Sigmoid colon (tissue), 7 donors: ENCODE data around the gene DAGLA. TPM values are rescaled to one million over a fixed set of nuclear protein-coding genes. Genes with fewer than 3 reads are reported as not detected.

Source experiments
- DNase-seq: peaks from one replicate; pipeline ENCODE4 v3.0.0-alpha.2; 2019
- H3K27ac ChIP-seq, 4 donors: fragments of 200-600 bp; sonication (generic); one replicate each; pipeline ENCODE4 v1.5.1; 2016 to 2019; ENCODE audit warnings: mild to moderate bottlenecking in 1 of 4
- H3K27me3 ChIP-seq, 3 donors: fragments of 200-600 bp; sonication (generic); one replicate each; pipeline ENCODE4 v1.5.1; 2019; ENCODE audit warnings: mild to moderate bottlenecking in 1 of 3
- H3K36me3 ChIP-seq, 4 donors: fragments of 200-600 bp; sonication (generic); one replicate each; pipeline ENCODE4 v1.5.1; 2016 to 2019
- H3K4me1 ChIP-seq, 4 donors: fragments of 200-600 bp; sonication (generic); one replicate each; pipeline ENCODE4 v1.5.1; 2017 to 2019
- H3K4me3 ChIP-seq, 4 donors: fragments of 200-600 bp; sonication (generic); one replicate each; pipeline ENCODE4 v1.5.1; 2017 to 2019; ENCODE audit warnings: mild to moderate bottlenecking in 2 of 4, moderate library complexity in 1 of 4
- H3K9me3 ChIP-seq, 4 donors: fragments of 200-600 bp in 3 of 4; sonication (generic) in 3 of 4; one replicate each; pipeline versions ENCODE4 v1.5.1 to v1.6.1; 2013 to 2019
- EP300 ChIP-seq, 4 donors: sonication (generic); formaldehyde crosslinking; IDR thresholded peaks; one replicate each; pipeline ENCODE4 v1.6.1; 2017; ENCODE audit warnings: antibody characterized with exemption in 4 of 4
- POLR2A ChIP-seq, 2 donors: fragments of 450-650 bp; IDR thresholded peaks; one replicate each; pipeline ENCODE4 v1.6.1; 2016; ENCODE audit warnings: antibody characterized with exemption in 2 of 2, mild to moderate bottlenecking in 2 of 2, moderate library complexity in 2 of 2
- POLR2AphosphoS5 ChIP-seq, 4 donors: sonication (generic); formaldehyde crosslinking; IDR thresholded peaks; one replicate each; pipeline ENCODE4 v1.6.1; 2017; ENCODE audit warnings: antibody characterized with exemption in 4 of 4
- WGBS, 2 donors: extraction: QIAGEN DNeasy Blood & Tissue Kit; methylation state at CpG; one replicate each; pipeline ENCODE4 v1.1.7; 2013; 5-methylcytosine and 5-hydroxymethylcytosine counted together
- intact Hi-C: fragments of 100-400 bp; cut with DNase I; formaldehyde crosslinking; loops from one replicate; pipeline ENCODE4 v1.15.1; 2023
- polyA plus RNA-seq, 3 donors: library from polyadenylated mRNA; stranded (reverse); fragments of 200-250 nt; gene quantifications; one replicate each; pipeline ENCODE4 v1.2.3, GENCODE V29; 2013
- total RNA-seq, 4 donors: library from RNA; depleted of rRNA; stranded (reverse); fragments of >200 nt; gene quantifications; one replicate each; pipeline ENCODE4 v1.1.0, GENCODE V29; 2016
- TF ChIP-seq, protein P1 (sequence below), 4 experiments: fragments of 450-650 bp in 3 of 4; fragments of 200-600 bp in 1 of 4; IDR thresholded peaks; one replicate each; pipeline ENCODE4 v1.5.1; 2016 to 2019; ENCODE audit warnings: antibody characterized with exemption in 4 of 4, mild to moderate bottlenecking in 3 of 4, moderate library complexity in 2 of 4
- donor health status: healthy with polysubstance abuse.
- donor health status: Bipolar disorder and iron deficiency.
- donor health status: healthy.

Gene DAGLA
- total and polyA plus RNA-seq, 7 donors: 1.8 to 6.2 (median 2.1) TPM

GRCh38 chr11:61762798-61763197 is 82.6 kb downstream of the DAGLA start:
- Histone ChIP-seq H3K4me1 (no peaks in the 10 kb centered on the region), H3K27me3 (peaks cover 0 to 27% (median 0%) of the 10 kb centered on the region in 3 donors), H3K27ac (no peak overlapping the region), H3K36me3 (no peaks in the 10 kb centered on the region), H3K4me3 (no peak overlapping the region), H3K9me3 (no peaks in the 10 kb centered on the region)
- WGBS, 2 donors: 54 to 81% methylated on average over 15 of the region's 15 CpGs
- intact Hi-C loops: no loop called here
- no peak for DNase-seq
- TF ChIP-seq POLR2AphosphoS5 (IDR thresholded peaks at IDR 0.05): no peak
- TF ChIP-seq, protein P1, sequence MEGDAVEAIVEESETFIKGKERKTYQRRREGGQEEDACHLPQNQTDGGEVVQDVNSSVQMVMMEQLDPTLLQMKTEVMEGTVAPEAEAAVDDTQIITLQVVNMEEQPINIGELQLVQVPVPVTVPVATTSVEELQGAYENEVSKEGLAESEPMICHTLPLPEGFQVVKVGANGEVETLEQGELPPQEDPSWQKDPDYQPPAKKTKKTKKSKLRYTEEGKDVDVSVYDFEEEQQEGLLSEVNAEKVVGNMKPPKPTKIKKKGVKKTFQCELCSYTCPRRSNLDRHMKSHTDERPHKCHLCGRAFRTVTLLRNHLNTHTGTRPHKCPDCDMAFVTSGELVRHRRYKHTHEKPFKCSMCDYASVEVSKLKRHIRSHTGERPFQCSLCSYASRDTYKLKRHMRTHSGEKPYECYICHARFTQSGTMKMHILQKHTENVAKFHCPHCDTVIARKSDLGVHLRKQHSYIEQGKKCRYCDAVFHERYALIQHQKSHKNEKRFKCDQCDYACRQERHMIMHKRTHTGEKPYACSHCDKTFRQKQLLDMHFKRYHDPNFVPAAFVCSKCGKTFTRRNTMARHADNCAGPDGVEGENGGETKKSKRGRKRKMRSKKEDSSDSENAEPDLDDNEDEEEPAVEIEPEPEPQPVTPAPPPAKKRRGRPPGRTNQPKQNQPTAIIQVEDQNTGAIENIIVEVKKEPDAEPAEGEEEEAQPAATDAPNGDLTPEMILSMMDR (IDR thresholded peaks at IDR 0.05): no peak
- TF ChIP-seq POLR2A (IDR thresholded peaks at IDR 0.05): no peak
- no peak for TF ChIP-seq EP300 (IDR thresholded peaks at IDR 0.05)

- Histone ChIP-seq H3K27me3 (peaks cover 0 to 31% (median 0%) of the 10 kb centered on the region in 3 donors), H3K4me1 (no peaks in the 10 kb centered on the region), H3K36me3 (no peaks in the 10 kb centered on the region), H3K27ac (no peak overlapping the region), H3K4me3 (no peak overlapping the region), H3K9me3 (no peaks in the 10 kb centered on the region)
- TF ChIP-seq POLR2A (IDR thresholded peaks at IDR 0.05) (no peak), EP300 (IDR thresholded peaks at IDR 0.05) (no peak), POLR2AphosphoS5 (IDR thresholded peaks at IDR 0.05) (no peak)
- TF ChIP-seq, protein P1 (IDR thresholded peaks at IDR 0.05): no peak
- 81 to 85% methylated on average over 23 of the region's 23 CpGs for WGBS, 2 donors
- DNase-seq: no peak
- intact Hi-C loops: no loop called here
These were observed 83.9 kb downstream of the DAGLA start for GRCh38 chr11:61763930-61764605.

DNA sequence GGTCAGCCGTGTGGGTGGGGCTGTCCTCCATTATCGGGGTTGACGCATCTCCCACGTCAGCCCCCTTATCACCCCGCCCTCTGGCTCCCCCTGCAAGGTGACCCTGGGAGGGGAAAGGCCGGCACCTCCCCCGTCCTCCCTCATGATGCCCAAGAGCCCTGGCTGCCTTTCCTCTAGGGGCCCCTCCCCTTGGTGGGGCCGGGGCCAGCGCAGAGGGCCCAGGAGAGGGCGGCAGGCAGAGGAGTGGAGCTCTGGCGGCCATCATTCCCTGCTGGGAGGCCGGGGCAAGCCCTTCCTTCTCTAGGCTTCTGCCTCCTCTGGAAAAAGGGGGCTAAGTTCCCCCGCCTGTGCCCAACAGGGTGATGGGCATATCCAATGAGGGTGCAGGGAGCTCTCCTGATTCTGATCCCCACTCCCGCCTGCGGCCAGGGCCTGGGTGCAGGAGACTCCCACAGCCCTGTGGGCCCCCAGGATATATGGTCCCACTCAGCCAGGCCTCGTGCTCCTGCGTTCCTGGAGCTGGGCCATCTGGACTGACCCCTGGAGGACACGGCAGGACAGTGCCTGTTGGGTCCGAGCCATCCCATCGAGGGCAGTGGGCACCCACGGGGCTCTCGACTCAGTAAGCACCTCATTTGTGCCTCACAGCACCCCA is 84.5 kb downstream of the DAGLA start:
- no peaks in the 10 kb centered on the region for H3K9me3 ChIP-seq
- DNase-seq: no peak
- H3K4me3 ChIP-seq: no peak overlapping the region
- H3K27me3 ChIP-seq: peaks cover 0 to 38% (median 0%) of the 10 kb centered on the region in 3 donors
- TF ChIP-seq POLR2A (IDR thresholded peaks at IDR 0.05) (no peak), POLR2AphosphoS5 (IDR thresholded peaks at IDR 0.05) (no peak), EP300 (IDR thresholded peaks at IDR 0.05) (no peak)
- TF ChIP-seq, protein P1 (IDR thresholded peaks at IDR 0.05): no peak
- WGBS, 2 donors: 76 to 77% methylated on average over 22 of the region's 22 CpGs
- intact Hi-C loops: no loop called here
- no peaks in the 10 kb centered on the region for H3K4me1 ChIP-seq
- no peak overlapping the region for H3K27ac ChIP-seq
- H3K36me3 ChIP-seq: no peaks in the 10 kb centered on the region

- peaks cover 0 to 38% (median 0%) of the 10 kb centered on the region in 3 donors for H3K27me3 ChIP-seq
These were observed 85.5 kb downstream of the DAGLA start for GRCh38 chr11:61765550-61766253.

More at GRCh38 chr11:61765550-61766253, 85.5 kb downstream of the DAGLA start:
- DNase-seq: no peak
- no peak for TF ChIP-seq EP300 (IDR thresholded peaks at IDR 0.05)
- TF ChIP-seq, protein P1 (IDR thresholded peaks at IDR 0.05): no peak
- no peak for TF ChIP-seq POLR2A (IDR thresholded peaks at IDR 0.05)
- TF ChIP-seq POLR2AphosphoS5 (IDR thresholded peaks at IDR 0.05): no peak
- Histone ChIP-seq H3K36me3 (no peaks in the 10 kb centered on the region), H3K9me3 (no peaks in the 10 kb centered on the region), H3K4me1 (no peaks in the 10 kb centered on the region), H3K4me3 (no peak overlapping the region), H3K27ac (no peak overlapping the region)
- 90 to 91% methylated on average over 26 of the region's 26 CpGs for WGBS, 2 donors
- intact Hi-C loops: no loop called here
